Activated CD8-positive, alpha-beta T cell treated with anti-CD3 and anti-CD28 coated beads for 36 hours (primary cell): ENCODE measurements around the gene HPDL. TPM values are rescaled to one million over a fixed set of nuclear protein-coding genes. Genes with fewer than 3 reads are reported as not detected.
"Not testable (repeated sequence)": the region's sequence is repeated elsewhere in the genome, so short reads cannot be mapped to it uniquely, and the experiment has no call there.

Source experiments
- ATAC-seq: fragments of 200-7000 bp; cut with Tn5 transposase; one replicate; pipeline ENCODE4 v1.10.0; 2021; ENCODE audit warnings: mild to moderate bottlenecking, moderate library complexity
- CTCF ChIA-PET: fragments of 350-600 bp; sonication (Branson Sonifier 250); formaldehyde crosslinking; loops from one replicate; lab custom pipeline; 2021; ENCODE audit warnings: antibody characterized with exemption; lab: Charles Lee
- POLR2A ChIA-PET: fragments of 350-600 bp; sonication (Branson Sonifier 250); formaldehyde crosslinking; loops from one replicate; lab custom pipeline; 2021; ENCODE audit warnings: antibody characterized with exemption; lab: Charles Lee
- DNase-seq: peaks from one replicate; pipeline ENCODE4 v3.0.0-alpha.2; 2020
- H3K27ac Mint-ChIP-seq: one replicate; pipeline ENCODE4 v1.8.0; 2021; ENCODE audit warnings: mild to moderate bottlenecking, mixed read lengths
- H3K27me3 Mint-ChIP-seq: one replicate; pipeline ENCODE4 v1.8.0; 2021; ENCODE audit warnings: mixed read lengths
- H3K36me3 Mint-ChIP-seq: one replicate; pipeline ENCODE4 v1.8.0; 2021; ENCODE audit warnings: low read depth, mixed read lengths
- H3K4me1 Mint-ChIP-seq: one replicate; pipeline ENCODE4 v1.8.0; 2021; ENCODE audit warnings: low read depth, mixed read lengths
- H3K4me3 Mint-ChIP-seq: one replicate; pipeline ENCODE4 v1.8.0; 2021; ENCODE audit warnings: mild to moderate bottlenecking, moderate library complexity, mixed read lengths
- H3K9me3 Mint-ChIP-seq: one replicate; pipeline ENCODE4 v1.8.0; 2021; ENCODE audit warnings: mixed read lengths
- intact Hi-C: fragments of 100-400 bp; cut with micrococcal nuclease; formaldehyde crosslinking; loops from one replicate; pipeline ENCODE4 v1.10.0; 2022
- total RNA-seq, 2 experiments: library from RNA; stranded (reverse); gene quantifications; one replicate each; pipeline ENCODE4 v1.2.3, GENCODE V29; 2021
- TF ChIP-seq, protein P1 (sequence below): fragments of 200-600 bp; IDR thresholded peaks from one replicate; pipeline ENCODE4 v1.8.0; 2022; ENCODE audit warnings: antibody characterized with exemption, mild to moderate bottlenecking

HPDL gene
- total RNA-seq, 2 experiments from 2014 or later = 37.5 to 39.8 TPM

GRCh38 chr1:45359882-45360513, 33.3 kb downstream of the HPDL start:
- Mint-ChIP-seq H3K9me3 (no peaks in the 10 kb centered on the region), H3K4me3 (no peak overlapping the region), H3K27ac (no peak overlapping the region), H3K4me1 (peaks cover 7% of the 10 kb centered on the region), H3K27me3 (no peaks in the 10 kb centered on the region), H3K36me3 (no peaks in the 10 kb centered on the region)
- POLR2A ChIA-PET = interaction anchor here (0.7 to 1.1 kb wide), 2 partner anchors 9 to 33 kb away, joined by 3 read pairs; partner anchors contain the start of gene HPDL
- TF ChIP-seq, protein P1, sequence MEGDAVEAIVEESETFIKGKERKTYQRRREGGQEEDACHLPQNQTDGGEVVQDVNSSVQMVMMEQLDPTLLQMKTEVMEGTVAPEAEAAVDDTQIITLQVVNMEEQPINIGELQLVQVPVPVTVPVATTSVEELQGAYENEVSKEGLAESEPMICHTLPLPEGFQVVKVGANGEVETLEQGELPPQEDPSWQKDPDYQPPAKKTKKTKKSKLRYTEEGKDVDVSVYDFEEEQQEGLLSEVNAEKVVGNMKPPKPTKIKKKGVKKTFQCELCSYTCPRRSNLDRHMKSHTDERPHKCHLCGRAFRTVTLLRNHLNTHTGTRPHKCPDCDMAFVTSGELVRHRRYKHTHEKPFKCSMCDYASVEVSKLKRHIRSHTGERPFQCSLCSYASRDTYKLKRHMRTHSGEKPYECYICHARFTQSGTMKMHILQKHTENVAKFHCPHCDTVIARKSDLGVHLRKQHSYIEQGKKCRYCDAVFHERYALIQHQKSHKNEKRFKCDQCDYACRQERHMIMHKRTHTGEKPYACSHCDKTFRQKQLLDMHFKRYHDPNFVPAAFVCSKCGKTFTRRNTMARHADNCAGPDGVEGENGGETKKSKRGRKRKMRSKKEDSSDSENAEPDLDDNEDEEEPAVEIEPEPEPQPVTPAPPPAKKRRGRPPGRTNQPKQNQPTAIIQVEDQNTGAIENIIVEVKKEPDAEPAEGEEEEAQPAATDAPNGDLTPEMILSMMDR = peak; percentile 75
- ATAC-seq (peak; percentile 68), DNase-seq (peak; percentile 80)
- CTCF ChIA-PET = interaction anchor here (0.6 to 7.8 kb wide), 29 partner anchors 10 to 507 kb away, joined by 3 to 191 read pairs (median 4); partner anchors contain the start of genes CCDC163, MMACHC, MUTYH and TESK2
- intact Hi-C loops = loop anchor here (2.0 to 5.0 kb wide), 2 partner anchors 133 to 202 kb away; no protein-coding TSS in a partner anchor

DNA sequence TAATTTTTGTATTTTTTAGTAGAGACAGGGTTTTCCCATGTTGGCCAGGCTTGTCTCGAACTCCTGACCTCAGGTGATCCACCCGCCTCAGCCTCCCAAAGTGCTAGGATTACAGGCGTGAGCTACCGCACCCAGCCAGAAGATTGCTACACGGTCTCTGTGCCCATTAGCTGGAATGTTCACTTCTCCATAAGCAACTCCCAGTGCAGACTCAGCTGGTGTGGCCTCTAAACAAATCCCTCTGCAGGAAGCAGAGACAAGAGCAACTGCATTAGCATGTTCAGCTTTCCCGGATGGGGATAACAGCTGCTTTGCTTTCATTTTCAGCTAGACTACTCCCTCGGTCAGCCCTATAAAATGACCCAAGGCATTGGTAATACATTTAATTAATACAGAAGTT, 34.3 kb downstream of the HPDL start:
- H3K36me3 Mint-ChIP-seq, H3K4me3 Mint-ChIP-seq, H3K27ac Mint-ChIP-seq, H3K4me1 Mint-ChIP-seq, H3K27me3 Mint-ChIP-seq, H3K9me3 Mint-ChIP-seq, DNase-seq, POLR2A ChIA-PET, ATAC-seq: not testable (repeated sequence)
- intact Hi-C loops = loop anchor here (2.0 kb wide), 1 partner anchor 132 kb away; no protein-coding TSS in a partner anchor
- CTCF ChIA-PET = interaction anchor here (0.6 to 7.8 kb wide), 9 partner anchors 11 to 208 kb away, joined by 3 to 191 read pairs (median 5); partner anchors contain the start of genes CCDC163, MMACHC and TESK2

GRCh38 chr1:45364294-45364693, 37.6 kb downstream of the HPDL start:
- no peaks in the 10 kb centered on the region for H3K27me3 Mint-ChIP-seq
- intact Hi-C loops = no loop called here
- ATAC-seq (no peak), DNase-seq (no peak)
- H3K9me3 Mint-ChIP-seq = no peaks in the 10 kb centered on the region
- ChIA-PET CTCF (interaction anchor here (3.0 kb wide), 1 partner anchor 129 kb away, joined by 12 read pairs; no protein-coding TSS in a partner anchor), POLR2A (interaction anchor here (1.0 kb wide), 2 partner anchors 10 to 16 kb away, joined by 3 read pairs; no protein-coding TSS in a partner anchor)
- H3K4me1 Mint-ChIP-seq = peaks cover 7% of the 10 kb centered on the region
- H3K27ac Mint-ChIP-seq = no peak overlapping the region
- H3K4me3 Mint-ChIP-seq = no peak overlapping the region
- H3K36me3 Mint-ChIP-seq = no peaks in the 10 kb centered on the region
- TF ChIP-seq, protein P1 = no peak

- ChIA-PET POLR2A (interaction anchor here (1.0 kb wide), 2 partner anchors 9 to 15 kb away, joined by 3 read pairs; no protein-coding TSS in a partner anchor), CTCF (interaction anchor here (0.9 kb wide), 1 partner anchor 13 kb away, joined by 3 read pairs; no protein-coding TSS in a partner anchor)
- TF ChIP-seq, protein P1 = no peak
- no peak overlapping the region for H3K27ac Mint-ChIP-seq
- DNase-seq (no peak), ATAC-seq (no peak)
- no peak overlapping the region for H3K4me3 Mint-ChIP-seq
- peaks cover 4% of the 10 kb centered on the region for H3K4me1 Mint-ChIP-seq
- no peaks in the 10 kb centered on the region for H3K36me3 Mint-ChIP-seq
- intact Hi-C loops = no loop called here
- H3K27me3 Mint-ChIP-seq = no peaks in the 10 kb centered on the region
- no peaks in the 10 kb centered on the region for H3K9me3 Mint-ChIP-seq
These were observed 38.4 kb downstream of the HPDL start for GRCh38 chr1:45365051-45365450.

DNA sequence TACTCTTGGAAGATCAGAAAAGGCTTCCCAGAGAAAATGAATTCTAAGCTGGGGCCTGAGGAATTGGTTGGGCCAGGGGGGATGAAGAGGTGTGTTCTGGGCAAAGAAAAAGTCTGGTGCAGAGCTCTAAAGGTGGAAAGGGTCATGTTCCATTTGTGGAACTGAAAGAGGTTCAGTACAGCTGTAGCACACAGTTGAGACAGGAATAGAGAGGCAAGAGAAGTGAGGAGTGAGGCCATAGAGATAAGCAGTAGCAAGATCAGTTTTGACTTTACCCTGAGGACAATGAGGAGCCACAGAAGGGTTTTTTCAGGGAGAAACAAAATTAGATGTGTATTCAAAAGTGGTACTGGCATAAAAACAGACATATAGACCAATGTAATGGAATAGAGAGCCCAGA, 43.9 kb downstream of the HPDL start:
- CTCF ChIA-PET = interaction anchor here (0.9 to 1.2 kb wide), 4 partner anchors 10 to 43 kb away, joined by 3 read pairs; no protein-coding TSS in a partner anchor
- intact Hi-C loops = no loop called here
- DNase-seq (no peak), ATAC-seq (no peak)
- POLR2A ChIA-PET = no interaction called here
- H3K36me3 Mint-ChIP-seq = no peaks in the 10 kb centered on the region
- no peaks in the 10 kb centered on the region for H3K27me3 Mint-ChIP-seq
- H3K4me1 Mint-ChIP-seq = no peaks in the 10 kb centered on the region
- no peak overlapping the region for H3K4me3 Mint-ChIP-seq
- no peak overlapping the region for H3K27ac Mint-ChIP-seq
- H3K9me3 Mint-ChIP-seq = no peaks in the 10 kb centered on the region
- TF ChIP-seq, protein P1 = no peak
